GM13976 (cell line): ENCODE results near the gene RNF220.
A peak's percentile ranks its signal among the peaks of the same experiment; 100 is the strongest.

Experiments used
- DNase-seq: peaks from one replicate; pipeline ENCODE4 v3.0.0; 2012; ENCODE audit warnings: low spot score
- in situ Hi-C: fragments of 300-500 bp; cut with MboI; formaldehyde crosslinking; loops from one replicate; pipeline ENCODE4 v1.12.0; 2022; ENCODE audit warnings: low sequenced_read_pairs, mixed read lengths, inconsistent platforms; ENCODE audit not compliant: unreplicated experiment
- TF ChIP-seq, protein P1 (sequence below): IDR thresholded peaks from 2 replicates; pipeline ENCODE4 v1.5.1; 2012; ENCODE audit warnings: borderline replicate concordance, mild to moderate bottlenecking; ENCODE audit not compliant: insufficient read depth; ENCODE audit errors: extremely low read depth, missing control alignments, control extremely low read depth

Gene RNF220

DNA sequence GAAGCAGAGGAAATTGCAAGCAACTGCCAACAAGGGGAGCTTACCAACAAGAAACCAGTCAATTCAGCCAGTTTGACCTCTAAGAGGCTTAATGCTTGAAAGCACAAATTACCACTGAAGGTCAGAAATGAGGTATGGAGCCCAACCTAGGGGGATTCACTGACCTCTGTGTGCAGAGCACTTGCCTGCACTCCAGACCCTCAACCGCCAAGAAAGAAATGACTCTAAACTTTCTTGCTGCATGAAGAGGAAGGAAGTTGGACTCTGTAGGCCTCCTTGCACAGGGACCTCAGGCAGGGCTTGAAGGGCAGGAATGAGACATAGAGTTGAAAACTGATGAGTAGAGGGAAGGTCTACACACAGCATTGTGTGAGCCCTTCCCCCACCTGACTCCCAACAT, 279.5 kb downstream of the RNF220 start:
- TF ChIP-seq, protein P1, sequence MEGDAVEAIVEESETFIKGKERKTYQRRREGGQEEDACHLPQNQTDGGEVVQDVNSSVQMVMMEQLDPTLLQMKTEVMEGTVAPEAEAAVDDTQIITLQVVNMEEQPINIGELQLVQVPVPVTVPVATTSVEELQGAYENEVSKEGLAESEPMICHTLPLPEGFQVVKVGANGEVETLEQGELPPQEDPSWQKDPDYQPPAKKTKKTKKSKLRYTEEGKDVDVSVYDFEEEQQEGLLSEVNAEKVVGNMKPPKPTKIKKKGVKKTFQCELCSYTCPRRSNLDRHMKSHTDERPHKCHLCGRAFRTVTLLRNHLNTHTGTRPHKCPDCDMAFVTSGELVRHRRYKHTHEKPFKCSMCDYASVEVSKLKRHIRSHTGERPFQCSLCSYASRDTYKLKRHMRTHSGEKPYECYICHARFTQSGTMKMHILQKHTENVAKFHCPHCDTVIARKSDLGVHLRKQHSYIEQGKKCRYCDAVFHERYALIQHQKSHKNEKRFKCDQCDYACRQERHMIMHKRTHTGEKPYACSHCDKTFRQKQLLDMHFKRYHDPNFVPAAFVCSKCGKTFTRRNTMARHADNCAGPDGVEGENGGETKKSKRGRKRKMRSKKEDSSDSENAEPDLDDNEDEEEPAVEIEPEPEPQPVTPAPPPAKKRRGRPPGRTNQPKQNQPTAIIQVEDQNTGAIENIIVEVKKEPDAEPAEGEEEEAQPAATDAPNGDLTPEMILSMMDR = no peak
- in situ Hi-C loops = no loop called here
- peak; percentile 63 for DNase-seq

DNA sequence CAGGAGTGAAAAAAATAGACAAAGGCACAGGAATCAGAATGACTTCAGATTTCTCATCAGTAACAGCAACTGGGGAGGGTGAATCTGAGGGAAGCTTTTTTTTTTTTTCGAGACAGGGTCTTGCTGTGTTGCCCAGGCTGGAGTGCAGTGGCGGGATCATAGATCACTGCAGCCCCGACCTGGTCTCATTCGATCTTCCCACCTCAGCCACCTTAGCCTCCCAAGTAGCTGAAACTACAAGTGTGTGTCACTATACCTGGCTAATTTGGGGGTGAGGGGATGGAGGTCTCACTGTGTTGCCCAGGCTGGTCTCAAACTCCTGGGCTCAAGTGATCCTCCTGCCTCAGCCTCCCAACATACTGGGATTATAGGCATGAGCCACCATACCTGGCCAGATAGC, 280.2 kb downstream of the RNF220 start:
- in situ Hi-C loops = no loop called here
- DNase-seq = no peak
- TF ChIP-seq, protein P1 = no peak

DNA sequence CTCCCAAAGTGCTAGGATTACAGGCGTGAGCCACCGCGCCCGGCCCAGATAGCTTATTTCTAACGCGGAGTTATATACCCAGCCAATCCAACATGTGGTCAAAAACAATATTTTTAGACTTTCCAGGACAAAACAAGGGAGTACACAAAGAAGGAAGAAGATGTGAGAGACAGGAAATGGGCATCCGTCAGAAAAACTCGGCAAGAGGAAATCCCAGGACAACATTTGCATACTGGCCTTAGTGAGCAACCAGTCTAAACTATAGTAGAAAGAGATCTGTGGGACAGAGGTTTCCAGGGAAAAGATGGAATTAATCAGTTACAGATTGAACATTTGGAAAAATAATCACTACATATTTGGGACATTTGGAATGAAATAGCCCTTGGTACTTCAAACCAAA, 280.8 kb downstream of the RNF220 start:
- DNase-seq = no peak
- in situ Hi-C loops = no loop called here
- TF ChIP-seq, protein P1 = no peak

DNA sequence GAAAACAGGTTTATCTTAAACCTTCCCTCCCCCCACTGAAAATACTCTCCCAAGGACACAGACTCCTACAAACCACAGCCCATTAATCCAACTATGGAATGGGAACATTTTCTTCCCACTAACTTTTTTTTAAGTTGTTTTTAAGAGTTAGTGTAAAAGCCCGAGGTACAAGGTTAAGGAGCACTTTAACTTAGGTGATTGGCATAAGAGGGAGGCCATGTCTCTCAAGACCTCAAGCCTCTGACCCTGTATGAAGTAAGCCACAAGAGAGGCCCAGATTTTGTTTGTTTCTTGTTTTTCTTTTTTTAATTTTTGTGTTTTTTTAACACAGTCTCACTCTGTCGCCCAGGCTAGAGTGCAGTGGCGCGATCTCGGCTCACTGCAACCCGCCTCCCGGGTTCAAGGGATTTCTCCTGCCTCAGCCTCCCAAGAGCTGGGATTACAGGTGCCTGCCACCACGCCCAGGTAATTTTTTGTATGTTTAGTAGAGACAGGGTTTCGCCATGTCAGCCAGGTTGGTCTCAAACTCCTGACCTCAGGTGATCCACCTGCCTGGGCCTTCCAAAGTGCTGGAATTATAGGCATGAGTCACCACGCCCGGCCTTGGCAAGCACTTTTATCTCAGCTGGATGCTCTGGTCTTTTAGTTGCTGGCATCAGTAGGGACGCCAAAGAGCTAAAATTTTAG, 283.8 kb downstream of the RNF220 start:
- in situ Hi-C loops = no loop called here
- DNase-seq = no peak
- TF ChIP-seq, protein P1 = no peak

DNA sequence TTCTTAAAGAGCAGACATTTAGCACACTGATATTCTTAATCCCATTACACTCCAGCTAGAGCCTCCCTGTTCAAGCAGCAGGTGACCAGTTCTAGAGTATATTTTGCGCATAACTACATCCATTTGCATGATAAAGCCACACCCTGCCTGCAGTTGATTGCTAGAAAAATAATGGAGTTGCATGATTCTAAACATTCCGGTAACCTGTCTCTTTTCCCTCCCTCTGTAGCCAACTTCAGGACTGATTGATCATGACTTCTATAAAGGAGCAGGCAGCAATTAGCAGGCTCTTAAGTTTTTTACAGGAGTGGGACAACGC, 284.4 kb downstream of the RNF220 start:
- TF ChIP-seq, protein P1 = no peak
- no peak for DNase-seq
- in situ Hi-C loops = no loop called here

DNA sequence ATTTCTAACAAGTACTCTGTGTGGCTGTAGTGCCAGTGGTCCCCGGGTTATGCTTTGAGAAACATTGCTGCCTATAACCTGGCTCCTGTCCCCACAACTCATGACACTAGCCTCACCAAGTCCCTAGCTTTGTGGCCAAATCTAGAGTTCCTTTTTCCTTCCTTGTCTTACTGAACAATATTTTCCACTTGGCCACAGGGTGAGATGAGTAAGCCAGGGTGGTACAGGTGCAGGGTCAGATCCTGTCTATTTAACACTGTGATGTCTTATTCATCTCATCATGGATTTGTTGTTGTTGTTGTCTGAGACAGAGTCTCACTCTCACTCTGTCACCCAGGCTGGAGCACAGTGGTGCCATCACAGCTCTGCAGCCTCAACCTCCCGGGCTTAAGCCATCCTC, 288.1 kb downstream of the RNF220 start:
- TF ChIP-seq, protein P1 = no peak
- DNase-seq = no peak
- in situ Hi-C loops = no loop called here
